Measurements from ENCODE around the gene WDFY4.

Gene WDFY4

GRCh38 chr10:48740015-48740707 is 55.5 kb downstream of the WDFY4 start:
- no peak for DNase-seq (ENCODE audit: low read depth in 2 of 2, low spot score in 1 of 2)

- no peak for DNase-seq (ENCODE audit: low read depth in 2 of 2, low spot score in 1 of 2)
Observed at GRCh38 chr10:48740988-48741387, 56.3 kb downstream of the WDFY4 start.

- no peak for DNase-seq (ENCODE audit: low read depth in 2 of 2, low spot score in 1 of 2)
Observed at GRCh38 chr10:48742891-48743860, 58.5 kb downstream of the WDFY4 start.

- no peak for DNase-seq (ENCODE audit: low read depth in 2 of 2, low spot score in 1 of 2)
Observed at GRCh38 chr10:48744587-48744986, 59.9 kb downstream of the WDFY4 start.

GRCh38 chr10:48745662-48746245 is 61.1 kb downstream of the WDFY4 start:
- no peak for DNase-seq (ENCODE audit: low read depth in 2 of 2, low spot score in 1 of 2)

GRCh38 chr10:48748573-48748972 is 63.9 kb downstream of the WDFY4 start:
- DNase-seq (ENCODE audit: low read depth in 2 of 2, low spot score in 1 of 2) = no peak

GRCh38 chr10:48749254-48749787 is 64.6 kb downstream of the WDFY4 start:
- DNase-seq (ENCODE audit: low read depth in 2 of 2, low spot score in 1 of 2) = no peak

GRCh38 chr10:48750019-48750418 is 65.3 kb downstream of the WDFY4 start:
- no peak for DNase-seq (ENCODE audit: low read depth in 2 of 2, low spot score in 1 of 2)

- no peak for DNase-seq (ENCODE audit: low read depth in 2 of 2, low spot score in 1 of 2)
Observed at GRCh38 chr10:48750991-48751390, 66.3 kb downstream of the WDFY4 start.

GRCh38 chr10:48751730-48752129 is 67.1 kb downstream of the WDFY4 start:
- no peak for DNase-seq (ENCODE audit: low read depth in 2 of 2, low spot score in 1 of 2)

- no peak for DNase-seq (ENCODE audit: low read depth in 2 of 2, low spot score in 1 of 2)
Observed at GRCh38 chr10:48758411-48758810, 73.7 kb downstream of the WDFY4 start.

GRCh38 chr10:48759113-48759901 is 74.6 kb downstream of the WDFY4 start:
- DNase-seq (ENCODE audit: low read depth in 2 of 2, low spot score in 1 of 2) = no peak

GRCh38 chr10:48760983-48761382 is 76.3 kb downstream of the WDFY4 start:
- no peak for DNase-seq (ENCODE audit: low read depth in 2 of 2, low spot score in 1 of 2)

- DNase-seq (ENCODE audit: low read depth in 2 of 2, low spot score in 1 of 2) = no peak
Observed at GRCh38 chr10:48762064-48763042, 77.7 kb downstream of the WDFY4 start.

- no peak for DNase-seq (ENCODE audit: low read depth in 2 of 2, low spot score in 1 of 2)
Observed at GRCh38 chr10:48763403-48763965, 78.8 kb downstream of the WDFY4 start.

- DNase-seq (ENCODE audit: low read depth in 2 of 2, low spot score in 1 of 2) = no peak
Observed at GRCh38 chr10:48764486-48764885, 79.8 kb downstream of the WDFY4 start.

GRCh38 chr10:48765039-48765438 is 80.4 kb downstream of the WDFY4 start:
- DNase-seq (ENCODE audit: low read depth in 2 of 2, low spot score in 1 of 2) = no peak

GRCh38 chr10:48765527-48765926 is 80.9 kb downstream of the WDFY4 start:
- no peak for DNase-seq (ENCODE audit: low read depth in 2 of 2, low spot score in 1 of 2)

Data from stimulated activated CD8-positive, alpha-beta memory T cell treated with anti-CD3 and anti-CD28 coated beads, Interleukin-4, amount 100 ng/mL, for 4 hours (primary cell).